ENCODE data around the gene GDPD5. TPM values are rescaled to one million over a fixed set of nuclear protein-coding genes. Genes with fewer than 3 reads are reported as not detected.

GDPD5 gene
- total RNA-seq, 2 experiments from 2014 or later, result 107 to 109 TPM

DNA sequence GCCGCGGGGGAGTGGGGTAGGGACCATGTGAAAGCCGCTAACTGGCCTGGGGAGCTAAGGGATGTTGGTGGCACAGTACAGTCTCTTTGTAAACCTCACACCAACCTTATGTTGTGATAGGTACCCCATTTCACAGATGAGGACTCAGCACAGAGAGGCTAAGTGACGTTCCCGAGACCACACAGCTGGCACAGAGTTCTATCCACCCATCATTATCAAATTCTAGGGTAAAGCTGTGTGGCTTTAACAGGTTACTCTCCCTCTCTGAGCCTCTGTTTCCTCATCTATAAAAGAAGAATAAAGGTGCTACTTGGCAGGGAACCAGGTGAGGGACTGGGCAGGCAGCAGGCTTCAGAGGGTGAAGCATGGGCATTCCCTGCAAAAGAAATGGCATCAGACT, 1.4 kb upstream of the GDPD5 start:
- POLR2A ChIA-PET, result no interaction called here
- H3K4me3 Mint-ChIP-seq, result peak overlapping the region; percentile 79
- peaks cover 63% of the 10 kb centered on the region for H3K4me1 Mint-ChIP-seq
- H3K27me3 Mint-ChIP-seq, result peaks cover 9% of the 10 kb centered on the region
- no peak for DNase-seq
- CTCF ChIA-PET, result interaction anchor here (3.2 kb wide), 1 partner anchor 75 kb away, joined by 8 read pairs; no protein-coding TSS in a partner anchor
- H3K27ac Mint-ChIP-seq, result peak overlapping the region; percentile 16
- H3K36me3 Mint-ChIP-seq (ENCODE audit: low read depth), result peaks cover 2% of the 10 kb centered on the region
- no peaks in the 10 kb centered on the region for H3K9me3 Mint-ChIP-seq

DNA sequence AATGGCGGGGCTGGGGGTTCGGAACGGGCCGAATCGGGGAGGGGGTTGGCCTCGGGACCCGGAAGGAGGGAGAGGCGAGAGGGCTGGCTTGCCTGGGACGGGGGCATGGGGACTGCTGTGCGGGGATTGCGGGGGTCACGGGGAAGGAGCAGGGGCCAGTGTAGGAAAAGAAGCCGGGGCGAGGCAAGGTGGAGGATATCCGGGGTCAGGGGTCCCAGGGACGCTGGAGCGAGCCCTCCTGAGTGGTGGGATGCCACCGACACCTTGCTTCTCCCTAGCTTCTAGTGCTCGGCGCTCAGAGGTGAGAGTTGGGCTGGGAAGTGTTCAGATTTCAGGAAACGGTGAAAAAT, 426 bp upstream of the GDPD5 start:
- Mint-ChIP-seq H3K27ac (peak overlapping the region; percentile 55), H3K27me3 (peaks cover 9% of the 10 kb centered on the region), H3K4me3 (peak overlapping the region; percentile 79), H3K4me1 (peaks cover 53% of the 10 kb centered on the region), H3K9me3 (no peaks in the 10 kb centered on the region), H3K36me3 (ENCODE audit: low read depth) (peaks cover 2% of the 10 kb centered on the region)
- no peak for DNase-seq
- ChIA-PET CTCF (interaction anchor here (0.9 to 3.2 kb wide), 6 partner anchors 16 to 125 kb away, joined by 3 to 15 read pairs (median 5); no protein-coding TSS in a partner anchor), POLR2A (interaction anchor here (0.9 to 4.4 kb wide), 8 partner anchors 8 to 128 kb away, joined by 3 to 29 read pairs (median 5); no protein-coding TSS in a partner anchor)

GRCh38 chr11:75524665-75525432, 892 bp downstream of the GDPD5 start:
- peak; percentile 53 for DNase-seq

GRCh38 chr11:75523811-75524664, 1.7 kb downstream of the GDPD5 start:
- no peak for DNase-seq
- H3K4me1 Mint-ChIP-seq, result peaks cover 53% of the 10 kb centered on the region
- no peak overlapping the region for H3K27ac Mint-ChIP-seq
- CTCF ChIA-PET, result interaction anchor here (1.5 to 6.6 kb wide), 6 partner anchors 8 to 116 kb away, joined by 5 to 44 read pairs (median 8); no protein-coding TSS in a partner anchor
- peak overlapping the region; percentile 94 for H3K4me3 Mint-ChIP-seq
- H3K9me3 Mint-ChIP-seq, result no peaks in the 10 kb centered on the region
- peaks cover 9% of the 10 kb centered on the region for H3K27me3 Mint-ChIP-seq
- H3K36me3 Mint-ChIP-seq (ENCODE audit: low read depth), result peaks cover 5% of the 10 kb centered on the region
- POLR2A ChIA-PET, result interaction anchor here (0.8 to 4.4 kb wide), 11 partner anchors 8 to 249 kb away, joined by 3 to 29 read pairs (median 5); no protein-coding TSS in a partner anchor

More at GRCh38 chr11:75524665-75525432, 892 bp downstream of the GDPD5 start:
- Mint-ChIP-seq H3K4me1 (peaks cover 49% of the 10 kb centered on the region), H3K36me3 (ENCODE audit: low read depth) (peaks cover 2% of the 10 kb centered on the region), H3K27me3 (peaks cover 9% of the 10 kb centered on the region), H3K4me3 (peak overlapping the region; percentile 94), H3K9me3 (no peaks in the 10 kb centered on the region), H3K27ac (peak overlapping the region; percentile 67)
- ChIA-PET CTCF (interaction anchor here (0.7 to 6.6 kb wide), 10 partner anchors 8 to 124 kb away, joined by 3 to 44 read pairs (median 6); no protein-coding TSS in a partner anchor), POLR2A (interaction anchor here (0.7 to 4.4 kb wide), 17 partner anchors 7 to 250 kb away, joined by 3 to 29 read pairs (median 4); partner anchors contain the start of gene MAP6)

DNA sequence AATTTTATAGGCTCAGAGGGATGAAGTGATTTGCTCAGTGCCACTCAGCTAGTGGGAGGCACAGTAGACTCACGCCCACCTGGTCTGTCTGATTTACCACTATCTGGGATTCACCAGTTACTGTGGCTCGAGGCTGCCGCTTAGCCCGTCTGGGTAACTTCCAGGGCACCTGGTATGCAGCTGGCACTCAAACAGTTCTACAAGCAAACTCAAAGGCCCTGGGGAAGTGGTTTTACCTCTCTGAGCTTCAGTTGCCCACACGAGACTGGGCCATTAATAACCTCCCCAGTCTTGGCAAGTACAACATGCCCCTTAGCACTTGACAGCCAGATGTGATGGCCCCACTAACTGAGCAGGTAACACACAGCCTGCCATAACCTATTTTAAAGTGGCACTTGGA, 2.6 kb downstream of the GDPD5 start:
- H3K4me1 Mint-ChIP-seq, result peaks cover 56% of the 10 kb centered on the region
- no peaks in the 10 kb centered on the region for H3K9me3 Mint-ChIP-seq
- peaks cover 9% of the 10 kb centered on the region for H3K27me3 Mint-ChIP-seq
- DNase-seq, result no peak
- H3K36me3 Mint-ChIP-seq (ENCODE audit: low read depth), result peaks cover 5% of the 10 kb centered on the region
- CTCF ChIA-PET, result interaction anchor here (1.1 to 6.6 kb wide), 4 partner anchors 9 to 382 kb away, joined by 3 to 44 read pairs (median 8); no protein-coding TSS in a partner anchor
- H3K27ac Mint-ChIP-seq, result no peak overlapping the region
- peak overlapping the region; percentile 94 for H3K4me3 Mint-ChIP-seq
- POLR2A ChIA-PET, result interaction anchor here (0.6 to 4.4 kb wide), 11 partner anchors 9 to 291 kb away, joined by 3 to 29 read pairs (median 3); no protein-coding TSS in a partner anchor

GRCh38 chr11:75522286-75523044, 3.3 kb downstream of the GDPD5 start:
- Mint-ChIP-seq H3K27me3 (peaks cover 5% of the 10 kb centered on the region), H3K4me3 (no peak overlapping the region), H3K27ac (no peak overlapping the region), H3K9me3 (no peaks in the 10 kb centered on the region), H3K36me3 (ENCODE audit: low read depth) (peaks cover 3% of the 10 kb centered on the region), H3K4me1 (peaks cover 57% of the 10 kb centered on the region)
- POLR2A ChIA-PET, result interaction anchor here (0.6 to 4.4 kb wide), 7 partner anchors 10 to 292 kb away, joined by 3 to 29 read pairs (median 3); no protein-coding TSS in a partner anchor
- CTCF ChIA-PET, result interaction anchor here (1.1 to 6.6 kb wide), 4 partner anchors 10 to 382 kb away, joined by 3 to 44 read pairs (median 8); no protein-coding TSS in a partner anchor
- DNase-seq, result no peak

DNA sequence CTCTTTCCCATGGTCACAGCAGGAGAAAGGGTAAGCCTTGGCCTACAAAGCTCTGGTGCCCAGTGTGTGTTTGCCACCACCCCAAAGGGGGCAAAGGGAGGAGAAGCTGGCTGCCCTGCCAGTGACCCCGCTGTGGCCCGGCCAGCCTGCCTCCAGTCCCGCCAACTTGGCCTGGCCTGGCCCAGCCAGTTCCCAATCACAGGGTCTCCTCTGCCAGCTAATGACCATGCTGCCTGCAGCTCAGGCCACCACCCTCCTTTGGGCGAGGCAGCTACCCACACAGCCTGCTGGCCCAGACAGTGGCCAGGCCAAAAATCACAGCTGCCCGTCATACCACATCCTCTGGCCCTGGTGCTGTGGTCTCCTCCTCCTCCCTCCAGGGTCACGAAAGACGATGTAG, 5.1 kb downstream of the GDPD5 start:
- H3K36me3 Mint-ChIP-seq (ENCODE audit: low read depth), result peaks cover 16% of the 10 kb centered on the region
- no peak overlapping the region for H3K27ac Mint-ChIP-seq
- ChIA-PET POLR2A (interaction anchor here (1.2 kb wide), 1 partner anchor 90 kb away, joined by 4 read pairs; no protein-coding TSS in a partner anchor), CTCF (interaction anchor here (0.9 to 6.6 kb wide), 2 partner anchors 12 to 69 kb away, joined by 3 to 44 read pairs; no protein-coding TSS in a partner anchor)
- peaks cover 5% of the 10 kb centered on the region for H3K27me3 Mint-ChIP-seq
- H3K4me3 Mint-ChIP-seq, result no peak overlapping the region
- H3K9me3 Mint-ChIP-seq, result no peaks in the 10 kb centered on the region
- no peak for DNase-seq
- peaks cover 63% of the 10 kb centered on the region for H3K4me1 Mint-ChIP-seq

DNA sequence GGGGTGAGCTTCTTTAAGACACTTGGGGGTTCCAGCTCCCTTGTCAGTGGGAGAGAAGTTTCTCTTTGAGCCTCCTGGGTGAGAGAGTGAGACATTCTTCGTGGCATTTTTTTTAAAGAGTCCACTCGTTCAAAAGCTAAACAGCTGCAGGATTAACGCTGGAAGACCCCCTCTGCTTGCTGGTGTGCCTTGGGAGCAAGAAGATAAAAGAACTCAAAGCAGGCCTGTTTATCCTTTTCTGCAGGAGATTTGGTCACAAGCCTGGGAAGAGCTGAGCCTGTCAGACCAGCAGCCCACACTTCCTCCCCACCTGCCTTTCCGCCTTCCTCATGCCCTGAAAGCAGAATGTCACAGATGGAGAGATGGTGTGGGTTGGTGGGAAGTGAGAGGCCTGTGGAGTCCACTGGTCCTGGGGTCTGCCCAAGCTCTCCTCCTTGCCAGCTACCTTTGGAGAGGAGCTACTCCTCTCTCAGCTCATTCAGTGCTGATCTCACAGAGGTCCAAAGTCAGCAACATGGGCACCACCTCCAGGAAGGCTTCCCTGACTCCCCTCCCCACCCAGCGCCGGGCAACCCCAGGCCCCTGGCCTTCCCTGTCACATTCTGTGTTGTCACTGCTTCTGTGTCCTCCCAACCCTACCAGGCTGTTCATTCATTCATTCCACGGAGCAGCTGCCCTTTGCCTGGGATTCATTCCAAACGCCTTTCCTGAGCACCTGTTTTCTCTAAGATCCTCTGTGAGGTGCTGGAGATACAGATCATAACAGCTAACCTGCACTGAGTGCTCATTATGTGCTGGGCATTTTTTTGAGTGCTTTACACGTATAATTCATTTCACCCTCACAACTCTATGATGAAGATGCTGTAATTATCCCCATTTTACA, 6.7 kb downstream of the GDPD5 start:
- peaks cover 27% of the 10 kb centered on the region for H3K36me3 Mint-ChIP-seq (ENCODE audit: low read depth)
- CTCF ChIA-PET, result interaction anchor here (1.3 to 6.6 kb wide), 3 partner anchors 14 to 74 kb away, joined by 3 to 44 read pairs (median 8); no protein-coding TSS in a partner anchor
- H3K27me3 Mint-ChIP-seq, result peaks cover under 1% of the 10 kb centered on the region
- H3K4me3 Mint-ChIP-seq, result no peak overlapping the region
- POLR2A ChIA-PET, result interaction anchor here (0.7 to 2.1 kb wide), 7 partner anchors 11 to 119 kb away, joined by 3 to 4 read pairs (median 3); no protein-coding TSS in a partner anchor
- H3K9me3 Mint-ChIP-seq, result no peaks in the 10 kb centered on the region
- no peak for DNase-seq
- no peak overlapping the region for H3K27ac Mint-ChIP-seq
- H3K4me1 Mint-ChIP-seq, result peaks cover 62% of the 10 kb centered on the region

DNA sequence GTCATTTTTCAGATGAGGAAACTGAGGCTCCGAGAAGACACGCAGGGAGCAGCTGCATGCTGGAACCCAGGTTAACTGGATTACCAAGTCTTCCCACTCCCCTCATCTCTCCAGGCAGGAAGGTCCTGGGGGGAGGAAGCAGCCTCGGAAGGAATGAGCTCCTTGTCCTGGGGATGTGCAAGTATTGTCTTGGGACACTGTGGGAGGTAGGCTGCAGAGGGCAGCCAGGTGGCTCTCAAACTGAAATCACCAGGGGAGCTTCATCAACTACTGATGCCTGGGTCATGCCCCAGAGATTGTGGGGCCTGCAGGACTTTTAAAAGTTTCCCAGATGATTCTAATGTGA, 7.6 kb downstream of the GDPD5 start:
- H3K4me3 Mint-ChIP-seq, result no peak overlapping the region
- ChIA-PET CTCF (interaction anchor here (1.3 to 6.6 kb wide), 3 partner anchors 14 to 73 kb away, joined by 3 to 44 read pairs (median 8); no protein-coding TSS in a partner anchor), POLR2A (interaction anchor here (1.0 to 2.1 kb wide), 3 partner anchors 16 to 43 kb away, joined by 3 to 4 read pairs (median 3); no protein-coding TSS in a partner anchor)
- H3K9me3 Mint-ChIP-seq, result no peaks in the 10 kb centered on the region
- DNase-seq, result no peak
- peaks cover 53% of the 10 kb centered on the region for H3K4me1 Mint-ChIP-seq
- H3K27me3 Mint-ChIP-seq, result no peaks in the 10 kb centered on the region
- H3K36me3 Mint-ChIP-seq (ENCODE audit: low read depth), result peaks cover 27% of the 10 kb centered on the region
- H3K27ac Mint-ChIP-seq, result no peak overlapping the region

DNA sequence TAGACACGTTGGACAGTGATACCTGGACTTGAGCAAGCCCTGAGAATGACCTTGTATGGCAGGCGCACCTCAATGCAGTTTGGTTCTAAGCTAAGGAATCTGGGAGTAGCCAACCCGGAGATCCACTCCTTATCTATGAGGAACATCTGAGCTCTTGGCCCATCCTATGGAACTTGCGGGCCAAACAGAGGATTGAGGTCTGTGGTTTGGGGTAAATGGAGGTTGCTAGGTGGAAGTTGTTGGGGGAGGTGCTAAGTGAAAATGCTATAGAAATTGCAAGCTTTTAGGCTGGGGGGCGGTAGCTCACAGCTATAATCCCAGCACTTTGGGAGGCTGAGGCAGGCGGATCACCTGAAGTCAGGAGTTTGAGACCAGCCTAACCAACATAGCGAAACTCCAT, 8.9 kb downstream of the GDPD5 start:
- no peak overlapping the region for H3K27ac Mint-ChIP-seq
- H3K4me3 Mint-ChIP-seq, result no peak overlapping the region
- peaks cover 30% of the 10 kb centered on the region for H3K36me3 Mint-ChIP-seq (ENCODE audit: low read depth)
- H3K27me3 Mint-ChIP-seq, result no peaks in the 10 kb centered on the region
- no peaks in the 10 kb centered on the region for H3K9me3 Mint-ChIP-seq
- no peak for DNase-seq
- POLR2A ChIA-PET, result interaction anchor here (1.1 kb wide), 1 partner anchor 8 kb away, joined by 3 read pairs; the partner anchor contains the start of gene GDPD5
- peaks cover 50% of the 10 kb centered on the region for H3K4me1 Mint-ChIP-seq
- CTCF ChIA-PET, result interaction anchor here (0.7 to 2.6 kb wide), 6 partner anchors 8 to 108 kb away, joined by 3 to 8 read pairs (median 4); partner anchors contain the start of gene GDPD5

GRCh38 chr11:75516140-75516539, 9.6 kb downstream of the GDPD5 start:
- ChIA-PET CTCF (interaction anchor here (1.0 to 2.6 kb wide), 3 partner anchors 13 to 71 kb away, joined by 3 to 8 read pairs (median 5); no protein-coding TSS in a partner anchor), POLR2A (no interaction called here)
- H3K27ac Mint-ChIP-seq, result no peak overlapping the region
- no peak for DNase-seq
- no peaks in the 10 kb centered on the region for H3K9me3 Mint-ChIP-seq
- peaks cover 54% of the 10 kb centered on the region for H3K4me1 Mint-ChIP-seq
- H3K36me3 Mint-ChIP-seq (ENCODE audit: low read depth), result peaks cover 30% of the 10 kb centered on the region
- H3K4me3 Mint-ChIP-seq, result no peak overlapping the region
- H3K27me3 Mint-ChIP-seq, result no peaks in the 10 kb centered on the region

Data from activated CD4-positive, alpha-beta memory T cell treated with anti-CD3 and anti-CD28 coated beads, Interleukin-2, amount 10 ng/mL, durations not matched to agents 7 days and 5 days (primary cell).